Measurements from ENCODE around the gene TSPAN15. TPM values are rescaled to one million over a fixed set of nuclear protein-coding genes. Genes with fewer than 3 reads are reported as not detected.

TSPAN15 gene
- polyA plus RNA-seq, 3 donors, result 23.9 to 137 (median 25.0) TPM

- no peak overlapping the region for H3K27ac ChIP-seq (ENCODE audit: low read depth, low read length)
- 71 to 81% (median 73%) methylated on average over 8 of the region's 8 CpGs for WGBS, 3 donors
Observed at GRCh38 chr10:69459101-69459790, 8.0 kb downstream of the TSPAN15 start.

GRCh38 chr10:69459893-69460575, 8.8 kb downstream of the TSPAN15 start:
- WGBS, 3 donors, result 77 to 84% (median 84%) methylated on average over 12 of the region's 12 CpGs
- no peak overlapping the region for H3K27ac ChIP-seq (ENCODE audit: low read depth, low read length)

- no peak overlapping the region for H3K27ac ChIP-seq (ENCODE audit: low read depth, low read length)
- WGBS, 3 donors, result 68 to 89% (median 77%) methylated on average over 9 of the region's 9 CpGs
Observed at GRCh38 chr10:69460576-69461242, 9.4 kb downstream of the TSPAN15 start.

- no peak overlapping the region for H3K27ac ChIP-seq (ENCODE audit: low read depth, low read length)
- 63 to 86% (median 69%) methylated on average over 4 to 5 of the region's 5 CpGs for WGBS, 3 donors
Observed at GRCh38 chr10:69461243-69462025, 10.2 kb downstream of the TSPAN15 start.

GRCh38 chr10:69463886-69464285, 12.6 kb downstream of the TSPAN15 start:
- 57 to 81% (median 67%) methylated on average over 6 of the region's 6 CpGs for WGBS, 3 donors
- no peak overlapping the region for H3K27ac ChIP-seq (ENCODE audit: low read depth, low read length)

GRCh38 chr10:69464401-69464800, 13.1 kb downstream of the TSPAN15 start:
- WGBS, 3 donors, result 59 to 80% (median 62%) methylated on average over 7 of the region's 7 CpGs
- no peak overlapping the region for H3K27ac ChIP-seq (ENCODE audit: low read depth, low read length)

- 60 to 88% (median 62%) methylated on average over 2 of the region's 2 CpGs for WGBS, 3 donors
- no peak overlapping the region for H3K27ac ChIP-seq (ENCODE audit: low read depth, low read length)
Observed at GRCh38 chr10:69464801-69465401, 13.6 kb downstream of the TSPAN15 start.

- 66 to 88% (median 72%) methylated on average over 9 of the region's 9 CpGs for WGBS, 3 donors
- H3K27ac ChIP-seq (ENCODE audit: low read depth, low read length), result no peak overlapping the region
Observed at GRCh38 chr10:69465457-69466157, 14.3 kb downstream of the TSPAN15 start.

- no peak overlapping the region for H3K27ac ChIP-seq (ENCODE audit: low read depth, low read length)
- WGBS, 3 donors, result 36 to 52% (median 41%) methylated on average over 5 of the region's 5 CpGs
Observed at GRCh38 chr10:69466158-69466490, 14.9 kb downstream of the TSPAN15 start.

- 48 to 74% (median 57%) methylated on average over 10 of the region's 10 CpGs for whole genome bisulfite sequencing, 3 donors
- no peak overlapping the region for H3K27ac ChIP-seq (ENCODE audit: low read depth, low read length)
Observed at GRCh38 chr10:69466689-69467088, 15.4 kb downstream of the TSPAN15 start.

GRCh38 chr10:69467928-69468750, 16.9 kb downstream of the TSPAN15 start:
- H3K27ac ChIP-seq (ENCODE audit: low read depth, low read length), result no peak overlapping the region
- WGBS, 3 donors, result 49 to 66% (median 53%) methylated on average over 13 of the region's 13 CpGs

GRCh38 chr10:69468751-69469089, 17.5 kb downstream of the TSPAN15 start:
- 61 to 76% (median 76%) methylated on average over 5 of the region's 5 CpGs for WGBS, 3 donors
- H3K27ac ChIP-seq (ENCODE audit: low read depth, low read length), result no peak overlapping the region

GRCh38 chr10:69469976-69470375, 18.7 kb downstream of the TSPAN15 start:
- WGBS, 3 donors, result 64 to 95% (median 69%) methylated on average over 1 of the region's 1 CpG
- H3K27ac ChIP-seq (ENCODE audit: low read depth, low read length), result no peak overlapping the region

- WGBS, 3 donors, result 75 to 84% (median 76%) methylated on average over 8 of the region's 8 CpGs
- H3K27ac ChIP-seq (ENCODE audit: low read depth, low read length), result no peak overlapping the region
Observed at GRCh38 chr10:69470463-69471384, 19.5 kb downstream of the TSPAN15 start.

- WGBS, 3 donors, result 86 to 87% (median 87%) methylated on average over 4 of the region's 4 CpGs
- no peak overlapping the region for H3K27ac ChIP-seq (ENCODE audit: low read depth, low read length)
Observed at GRCh38 chr10:69472142-69472541, 20.9 kb downstream of the TSPAN15 start.

- no peak overlapping the region for H3K27ac ChIP-seq (ENCODE audit: low read depth, low read length)
Observed at GRCh38 chr10:69472544-69472943, 21.3 kb downstream of the TSPAN15 start.

More at GRCh38 chr10:69472544-69472943, 21.3 kb downstream of the TSPAN15 start:
- WGBS, 3 donors, result 31 to 87% (median 33%) methylated on average over 4 of the region's 4 CpGs
